NB4 (cell line): Measurements from ENCODE around the gene MAP4K4.
"Not testable (repeated sequence)": the region's sequence is repeated elsewhere in the genome, so short reads cannot be mapped to it uniquely, and the experiment has no call there.

Source experiments
- DNase-seq: peaks from one replicate; pipeline ENCODE4 v3.0.0; 2010; ENCODE audit warnings: low read depth
- H3K4me3 ChIP-seq: one replicate; pipeline ENCODE4 v1.5.1; 2011; ENCODE audit warnings: mild to moderate bottlenecking, low read depth, low read length, moderate library complexity
- CTCF ChIP-seq: IDR thresholded peaks from one replicate; pipeline ENCODE4 v1.5.1; 2012; ENCODE audit warnings: low read depth, low read length
- MYC ChIP-seq: IDR thresholded peaks from 2 replicates; pipeline ENCODE4 v1.6.1; 2011; ENCODE audit warnings: low read depth, low read length
- POLR2A ChIP-seq: IDR thresholded peaks from 2 replicates; pipeline ENCODE4 v1.6.1; 2011; ENCODE audit warnings: mild to moderate bottlenecking; ENCODE audit not compliant: insufficient read length; ENCODE audit errors: extremely low read depth
- TF ChIP-seq, protein P1 (sequence below): IDR thresholded peaks from 2 replicates; pipeline ENCODE4 v1.6.1; 2011; ENCODE audit warnings: low read depth, low read length

The MAP4K4 gene

DNA sequence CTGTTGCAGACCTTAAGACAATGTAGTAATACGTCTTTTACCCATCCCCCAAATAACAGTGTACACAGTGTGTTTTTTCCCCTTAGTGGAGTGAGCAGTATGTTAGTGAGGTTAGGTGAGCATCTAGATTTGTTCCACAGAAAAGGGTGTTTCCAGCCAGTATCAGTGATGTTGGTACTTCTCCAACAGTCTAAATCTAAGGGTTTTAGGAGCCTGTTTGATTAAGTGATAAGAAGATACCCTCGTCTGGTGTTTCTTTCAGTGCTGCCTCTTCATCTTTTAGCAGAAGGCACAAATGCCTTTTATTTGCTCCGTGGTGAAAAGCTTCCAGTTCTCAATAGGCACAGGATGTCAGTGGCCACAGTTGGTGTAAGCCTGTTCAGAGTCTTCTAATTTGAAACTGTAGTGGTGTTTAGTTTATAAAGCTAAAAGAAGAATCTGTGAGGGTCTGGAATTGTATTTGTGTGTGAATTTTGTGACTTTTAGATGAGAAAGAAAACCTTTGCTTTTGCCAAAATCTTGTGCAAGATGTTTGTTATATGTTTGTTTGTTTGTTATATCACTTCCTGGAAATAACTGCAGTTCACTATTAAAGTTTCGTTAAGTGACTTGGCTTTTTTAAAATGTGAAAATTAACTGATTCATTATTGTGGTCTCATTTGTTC lies 71.2 kb downstream of the MAP4K4 start:
- TF ChIP-seq MYC (no peak), POLR2A (no peak), CTCF (no peak)
- TF ChIP-seq, protein P1, sequence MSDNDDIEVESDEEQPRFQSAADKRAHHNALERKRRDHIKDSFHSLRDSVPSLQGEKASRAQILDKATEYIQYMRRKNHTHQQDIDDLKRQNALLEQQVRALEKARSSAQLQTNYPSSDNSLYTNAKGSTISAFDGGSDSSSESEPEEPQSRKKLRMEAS, result no peak
- no peak overlapping the region for H3K4me3 ChIP-seq
- DNase-seq, result no peak

- not testable (repeated sequence) for H3K4me3 ChIP-seq, DNase-seq
Measured at GRCh38 chr2:101769726-101770125, 72.2 kb downstream of the MAP4K4 start.

GRCh38 chr2:101770726-101771125 lies 73.2 kb downstream of the MAP4K4 start:
- no peak for TF ChIP-seq MYC
- peak; percentile 55 for TF ChIP-seq CTCF
- H3K4me3 ChIP-seq, result no peak overlapping the region
- DNase-seq, result peak; percentile 80

GRCh38 chr2:101771227-101771902 lies 73.9 kb downstream of the MAP4K4 start:
- no peak overlapping the region for H3K4me3 ChIP-seq
- TF ChIP-seq CTCF (no peak), POLR2A (no peak), MYC (no peak)
- TF ChIP-seq, protein P1, result no peak
- DNase-seq, result no peak

DNA sequence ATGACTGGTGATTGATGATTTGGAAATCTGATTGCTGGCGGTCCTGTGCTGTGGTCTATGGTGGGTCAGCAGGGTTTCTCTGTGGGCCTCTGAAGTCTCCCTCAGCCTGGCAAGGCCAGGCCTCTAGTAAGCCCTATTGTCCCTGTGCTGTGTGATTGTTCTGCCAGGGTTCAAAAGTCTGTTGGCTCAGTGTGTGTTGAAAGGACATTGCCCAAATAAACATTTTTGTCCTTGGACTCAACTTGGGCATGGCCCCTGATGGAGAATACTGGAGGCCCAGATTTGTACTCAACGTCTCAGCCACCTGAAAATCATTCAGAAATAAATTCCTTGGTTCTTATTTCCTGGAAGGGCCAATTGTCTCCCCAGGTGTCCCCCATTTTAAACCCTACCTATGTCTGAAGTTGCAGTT lies 74.4 kb downstream of the MAP4K4 start:
- H3K4me3 ChIP-seq, result no peak overlapping the region
- TF ChIP-seq POLR2A (no peak), MYC (no peak), CTCF (no peak)
- TF ChIP-seq, protein P1, result no peak
- no peak for DNase-seq

GRCh38 chr2:101773137-101773536 lies 75.6 kb downstream of the MAP4K4 start:
- no peak for DNase-seq
- TF ChIP-seq MYC (no peak), POLR2A (no peak), CTCF (no peak)
- TF ChIP-seq, protein P1, result no peak
- H3K4me3 ChIP-seq, result no peak overlapping the region

DNA sequence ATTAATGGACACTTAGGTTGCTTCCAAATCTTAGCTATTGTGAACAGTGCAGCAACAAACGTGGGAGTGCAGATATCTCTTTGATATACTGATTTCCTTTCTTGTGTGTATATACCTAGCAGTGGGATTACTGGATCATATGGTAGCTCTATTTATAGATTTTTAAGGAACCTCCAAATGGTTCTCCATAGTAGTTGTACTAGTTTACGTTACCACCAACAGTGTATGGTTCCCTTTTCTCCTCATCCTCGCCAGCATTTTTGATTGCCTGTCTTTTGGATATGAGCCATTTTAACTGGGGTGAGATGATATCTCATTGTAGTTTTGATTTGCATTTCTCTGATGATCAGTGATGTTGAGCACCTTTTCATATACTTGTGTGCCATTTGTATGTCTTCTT lies 76.5 kb downstream of the MAP4K4 start:
- H3K4me3 ChIP-seq, DNase-seq: not testable (repeated sequence)
